SK-N-SH treated with all-trans-retinoic acid at 6 μM for 48 hours (cell line): ENCODE results near the gene ERN1.

Source experiments
- ARNTL ChIP-seq: fragments of 450-650 bp; formaldehyde crosslinking; IDR thresholded peaks from 2 replicates; pipeline ENCODE4 v1.5.0; 2020; ENCODE audit warnings: low read depth, mild to moderate bottlenecking, moderate library complexity, borderline replicate concordance
- CREB5 ChIP-seq: fragments of 250-450 bp; sonication (Bioruptor Pico); IDR thresholded peaks from 2 replicates; pipeline ENCODE4 v1.5.1; 2020; ENCODE audit warnings: low read depth, mild to moderate bottlenecking, moderate library complexity
- CSDC2 ChIP-seq: fragments of 250-450 bp; sonication (Bioruptor Pico); IDR thresholded peaks from 2 replicates; pipeline ENCODE4 v1.5.0; 2020; ENCODE audit warnings: mild to moderate bottlenecking, moderate library complexity
- CSRNP3 ChIP-seq: fragments of 250-450 bp; sonication (Bioruptor Pico); IDR thresholded peaks from 2 replicates; pipeline ENCODE4 v1.5.1; 2021; ENCODE audit warnings: mild to moderate bottlenecking, moderate library complexity
- GLIS3 ChIP-seq: fragments of 250-450 bp; sonication (Bioruptor Pico); IDR thresholded peaks from 2 replicates; pipeline ENCODE4 v1.5.0; 2020; ENCODE audit warnings: mild to moderate bottlenecking, moderate library complexity
- PATZ1 ChIP-seq: fragments of 250-450 bp; sonication (Bioruptor Pico); IDR thresholded peaks from 2 replicates; pipeline ENCODE4 v1.8.0; 2020; ENCODE audit warnings: mild to moderate bottlenecking, moderate library complexity, borderline replicate concordance
- POU6F1 ChIP-seq: fragments of 250-450 bp; sonication (Bioruptor Pico); IDR thresholded peaks from 2 replicates; pipeline ENCODE4 v1.8.0; 2021; ENCODE audit warnings: low read depth, mild to moderate bottlenecking, moderate library complexity, borderline replicate concordance
- PPARA ChIP-seq: fragments of 250-450 bp; sonication (Bioruptor Pico); IDR thresholded peaks from 2 replicates; pipeline ENCODE4 v1.5.0; 2020; ENCODE audit warnings: mild to moderate bottlenecking, borderline replicate concordance
- RARB ChIP-seq: fragments of 250-450 bp; sonication (Bioruptor Pico); IDR thresholded peaks from 2 replicates; pipeline ENCODE4 v1.8.0; 2021; ENCODE audit warnings: mild to moderate bottlenecking, moderate library complexity
- SNAI2 ChIP-seq: fragments of 250-450 bp; sonication (Bioruptor Pico); IDR thresholded peaks from 2 replicates; pipeline ENCODE4 v1.5.0; 2020; ENCODE audit warnings: mild to moderate bottlenecking, moderate library complexity
- TOX ChIP-seq: fragments of 250-450 bp; sonication (Bioruptor Pico); IDR thresholded peaks from 2 replicates; pipeline ENCODE4 v1.8.0; 2021; ENCODE audit warnings: mild to moderate bottlenecking, moderate library complexity, borderline replicate concordance
- TSHZ2 ChIP-seq: fragments of 250-450 bp; sonication (Bioruptor Pico); IDR thresholded peaks from 2 replicates; pipeline ENCODE4 v1.5.0; 2020; ENCODE audit warnings: mild to moderate bottlenecking, moderate library complexity
- ZFP3 ChIP-seq: fragments of 250-450 bp; sonication (Bioruptor Pico); IDR thresholded peaks from 2 replicates; pipeline ENCODE4 v1.5.0; 2020; ENCODE audit warnings: mild to moderate bottlenecking, moderate library complexity
- ZNF565 ChIP-seq: fragments of 450-650 bp; formaldehyde crosslinking; conservative IDR thresholded peaks from 2 replicates; pipeline ENCODE4 v1.5.0; 2020; ENCODE audit warnings: low read depth, mild to moderate bottlenecking, moderate library complexity

- no peak for TF ChIP-seq CREB5 (CRISPR knock-in tag)
- no peak for TF ChIP-seq CSRNP3 (CRISPR knock-in tag)
- no peak for TF ChIP-seq PPARA (CRISPR knock-in tag)
- no peak for TF ChIP-seq POU6F1 (CRISPR knock-in tag)
- TF ChIP-seq RARB (CRISPR knock-in tag): no peak
- TF ChIP-seq ZFP3 (CRISPR knock-in tag): no peak
- no peak for TF ChIP-seq SNAI2 (CRISPR knock-in tag)
- TF ChIP-seq TOX (CRISPR knock-in tag): no peak
- no peak for TF ChIP-seq GLIS3
- no peak for TF ChIP-seq TSHZ2
- TF ChIP-seq ARNTL: no peak
- TF ChIP-seq PATZ1: no peak
- TF ChIP-seq CSDC2: no peak
- TF ChIP-seq ZNF565 (CRISPR knock-in tag): no peak
Measured at GRCh38 chr17:64092952-64093451, 36.9 kb downstream of the ERN1 start.
